Liver (tissue), 9 donors: ENCODE measurements around the gene ANKS1A. TPM values are rescaled to one million over a fixed set of nuclear protein-coding genes. Genes with fewer than 3 reads are reported as not detected.

Experiments
- DNase-seq: peaks from one replicate; pipeline ENCODE4 v3.0.0-alpha.2; 2017; ENCODE audit warnings: low spot score
- H3K27ac ChIP-seq, 2 donors: one replicate each; pipeline ENCODE4 v1.7.0; 2013; ENCODE audit warnings: inconsistent platforms in 2 of 2, low read length in 2 of 2, control low read depth in 1 of 2, low read depth in 1 of 2, mild to moderate bottlenecking in 1 of 2
- H3K27me3 ChIP-seq, 4 donors: one replicate each; pipeline versions ENCODE4 v1.6.1 to v1.7.0; 2013; ENCODE audit warnings: low read length in 3 of 4, inconsistent platforms in 1 of 4, mild to moderate bottlenecking in 1 of 4, moderate library complexity in 1 of 4; ENCODE audit not compliant: control insufficient read depth in 4 of 4, insufficient read depth in 4 of 4
- H3K36me3 ChIP-seq, 4 donors: one replicate each; pipeline versions ENCODE4 v1.6.1 to v1.7.0; 2013; ENCODE audit warnings: low read length in 3 of 4, mild to moderate bottlenecking in 3 of 4, low read depth in 1 of 4, moderate library complexity in 1 of 4; ENCODE audit not compliant: control insufficient read depth in 4 of 4, insufficient read depth in 3 of 4
- H3K4me1 ChIP-seq, 4 donors: one replicate each; pipeline versions ENCODE4 v1.6.1 to v1.7.0; 2013; ENCODE audit warnings: low read length in 3 of 4, mild to moderate bottlenecking in 3 of 4, moderate library complexity in 1 of 4; ENCODE audit not compliant: control insufficient read depth in 4 of 4, insufficient read depth in 4 of 4
- H3K4me3 ChIP-seq, 3 donors: one replicate each; pipeline versions ENCODE4 v1.6.1 to v1.7.0; 2013; ENCODE audit warnings: low read length in 3 of 3, control low read depth in 1 of 3, low read depth in 1 of 3, mild to moderate bottlenecking in 1 of 3
- H3K9ac ChIP-seq, 2 donors: one replicate each; pipeline ENCODE4 v1.7.0; 2013; ENCODE audit warnings: low read length in 2 of 2, mild to moderate bottlenecking in 2 of 2, moderate library complexity in 2 of 2, control low read depth in 1 of 2, low read depth in 1 of 2
- H3K9me3 ChIP-seq, 4 donors: one replicate each; pipeline versions ENCODE4 v1.6.1 to v1.7.0; 2013; ENCODE audit warnings: low read length in 3 of 4; ENCODE audit not compliant: control insufficient read depth in 4 of 4
- EGR1 ChIP-seq, 2 donors: IDR thresholded peaks; 2 replicates each; pipeline ENCODE4 v1.6.1; 2016 to 2018; ENCODE audit warnings: antibody characterized with exemption in 2 of 2, low read depth in 2 of 2
- FOXA1 ChIP-seq: IDR thresholded peaks from 2 replicates; pipeline ENCODE4 v1.6.1; 2016; ENCODE audit warnings: antibody characterized with exemption
- FOXA2 ChIP-seq: IDR thresholded peaks from 2 replicates; pipeline ENCODE4 v1.6.1; 2016; ENCODE audit warnings: antibody characterized with exemption
- GABPA ChIP-seq, 2 donors: IDR thresholded peaks in 1 of 2; conservative IDR thresholded peaks in 1 of 2; 2 replicates each; pipeline ENCODE4 v1.6.1; 2016; ENCODE audit warnings: antibody characterized with exemption in 2 of 2, mild to moderate bottlenecking in 1 of 2, moderate library complexity in 1 of 2
- HNF4A ChIP-seq, 2 donors: conservative IDR thresholded peaks; 2 replicates each; pipeline ENCODE4 v1.6.1; 2016; ENCODE audit warnings: antibody characterized with exemption in 2 of 2, mild to moderate bottlenecking in 2 of 2
- HNF4G ChIP-seq: IDR thresholded peaks from 2 replicates; pipeline ENCODE4 v1.6.1; 2016; ENCODE audit warnings: antibody characterized with exemption
- JUND ChIP-seq, 2 donors: IDR thresholded peaks; 2 replicates each; pipeline ENCODE4 v1.6.1; 2016; ENCODE audit warnings: antibody characterized with exemption in 2 of 2
- NR2F2 ChIP-seq: IDR thresholded peaks from 2 replicates; pipeline ENCODE4 v1.6.1; 2016; ENCODE audit warnings: antibody characterized with exemption
- RAD21 ChIP-seq, 2 donors: IDR thresholded peaks; 2 replicates each; pipeline ENCODE4 v1.6.1; 2016; ENCODE audit warnings: antibody characterized with exemption in 2 of 2, mild to moderate bottlenecking in 2 of 2
- RXRA ChIP-seq, 2 donors: IDR thresholded peaks; 2 replicates each; pipeline ENCODE4 v1.6.1; 2017 to 2018; ENCODE audit warnings: antibody characterized with exemption in 2 of 2, mild to moderate bottlenecking in 1 of 2
- SP1 ChIP-seq: IDR thresholded peaks from 2 replicates; pipeline ENCODE4 v1.6.1; 2018; ENCODE audit warnings: antibody characterized with exemption, mild to moderate bottlenecking
- TAF1 ChIP-seq: conservative IDR thresholded peaks from 2 replicates; pipeline ENCODE4 v1.6.1; 2016; ENCODE audit warnings: antibody characterized with exemption, mild to moderate bottlenecking
- YY1 ChIP-seq: IDR thresholded peaks from 2 replicates; pipeline ENCODE4 v1.6.1; 2016; ENCODE audit warnings: antibody characterized with exemption, mild to moderate bottlenecking
- WGBS: extraction: QIAGEN DNeasy Blood & Tissue Kit; methylation state at CpG from one replicate; pipeline ENCODE4 v1.1.7; 2013; 5-methylcytosine and 5-hydroxymethylcytosine counted together
- polyA plus RNA-seq, 2 donors: library from polyadenylated mRNA; stranded (reverse) in 1 of 2; unstranded in 1 of 2; fragments of 200-250 nt in 1 of 2; fragments of >200 nt in 1 of 2; fragmentation: Nextera tagmentation in 1 of 2; extraction: Ambion mirVana in 1 of 2; gene quantifications; one replicate each; pipeline versions ENCODE4 v1.2.1 to v1.2.3, GENCODE V29; 2013 to 2015
- total RNA-seq, 2 donors: library from RNA; depleted of rRNA; stranded (reverse); fragments of >200 nt; gene quantifications; one replicate each; pipeline ENCODE4 v1.2.3, GENCODE V29; 2014
- TF ChIP-seq, protein P1 (sequence below): IDR thresholded peaks from 2 replicates; pipeline ENCODE4 v1.6.1; 2016; ENCODE audit warnings: antibody characterized with exemption
- TF ChIP-seq, protein P2 (sequence below): IDR thresholded peaks from 2 replicates; pipeline ENCODE4 v1.6.1; 2016; ENCODE audit warnings: antibody characterized with exemption
- TF ChIP-seq, protein P3 (sequence below): IDR thresholded peaks from 2 replicates; pipeline ENCODE4 v1.6.1; 2016; ENCODE audit warnings: antibody characterized with exemption
- TF ChIP-seq, protein P4 (sequence below): fragments of 150-350 bp; IDR thresholded peaks from 2 replicates; pipeline ENCODE4 v1.5.1; 2017; ENCODE audit warnings: improper control_type of control experiment, low read depth, low read length; ENCODE audit not compliant: missing input control
- TF ChIP-seq, protein P5 (sequence below): IDR thresholded peaks from 2 replicates; pipeline ENCODE4 v1.6.1; 2016; ENCODE audit warnings: antibody characterized with exemption, mild to moderate bottlenecking
- donor health status: healthy.
- donor health status: healthy.
- donor health status: healthy.
- donor health status: healthy.
- donor health status: healthy.

The ANKS1A gene
- total and polyA plus RNA-seq, 4 donors, result 4.3 to 18.7 (median 6.7) TPM

DNA sequence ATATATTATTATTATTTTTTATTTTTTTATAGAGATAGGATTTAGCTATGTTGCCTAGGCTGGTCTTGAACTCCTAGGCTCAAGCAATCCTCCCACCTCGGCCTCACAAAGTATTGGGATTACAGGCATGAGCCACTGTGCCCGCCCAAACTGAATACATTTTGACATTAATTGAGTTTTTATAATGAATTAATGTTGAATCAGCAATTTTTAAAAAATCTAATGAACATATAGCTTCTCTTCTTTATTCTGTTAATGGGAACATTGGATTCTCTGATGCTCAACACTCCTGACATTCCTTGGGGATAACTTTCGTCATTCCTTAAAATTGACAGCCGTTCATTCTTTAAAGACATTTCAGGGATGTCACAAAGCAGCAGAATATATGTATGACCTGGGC lies 52.4 kb downstream of the ANKS1A start:
- WGBS, result 98% methylated on average over 4 of the region's 4 CpGs
- H3K27me3 ChIP-seq, result no peaks in the 10 kb centered on the region
- no peaks in the 10 kb centered on the region for H3K36me3 ChIP-seq
- no peak overlapping the region for H3K4me3 ChIP-seq
- no peak overlapping the region for H3K27ac ChIP-seq
- no peak overlapping the region for H3K9ac ChIP-seq
- no peaks in the 10 kb centered on the region for H3K9me3 ChIP-seq
- no peak for DNase-seq
- peaks cover 8 to 17% (median 11%) of the 10 kb centered on the region in 4 donors for H3K4me1 ChIP-seq
- no peak for TF ChIP-seq NR2F2
- TF ChIP-seq, protein P1, sequence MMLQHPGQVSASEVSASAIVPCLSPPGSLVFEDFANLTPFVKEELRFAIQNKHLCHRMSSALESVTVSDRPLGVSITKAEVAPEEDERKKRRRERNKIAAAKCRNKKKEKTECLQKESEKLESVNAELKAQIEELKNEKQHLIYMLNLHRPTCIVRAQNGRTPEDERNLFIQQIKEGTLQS, result no peak
- TF ChIP-seq, protein P2, sequence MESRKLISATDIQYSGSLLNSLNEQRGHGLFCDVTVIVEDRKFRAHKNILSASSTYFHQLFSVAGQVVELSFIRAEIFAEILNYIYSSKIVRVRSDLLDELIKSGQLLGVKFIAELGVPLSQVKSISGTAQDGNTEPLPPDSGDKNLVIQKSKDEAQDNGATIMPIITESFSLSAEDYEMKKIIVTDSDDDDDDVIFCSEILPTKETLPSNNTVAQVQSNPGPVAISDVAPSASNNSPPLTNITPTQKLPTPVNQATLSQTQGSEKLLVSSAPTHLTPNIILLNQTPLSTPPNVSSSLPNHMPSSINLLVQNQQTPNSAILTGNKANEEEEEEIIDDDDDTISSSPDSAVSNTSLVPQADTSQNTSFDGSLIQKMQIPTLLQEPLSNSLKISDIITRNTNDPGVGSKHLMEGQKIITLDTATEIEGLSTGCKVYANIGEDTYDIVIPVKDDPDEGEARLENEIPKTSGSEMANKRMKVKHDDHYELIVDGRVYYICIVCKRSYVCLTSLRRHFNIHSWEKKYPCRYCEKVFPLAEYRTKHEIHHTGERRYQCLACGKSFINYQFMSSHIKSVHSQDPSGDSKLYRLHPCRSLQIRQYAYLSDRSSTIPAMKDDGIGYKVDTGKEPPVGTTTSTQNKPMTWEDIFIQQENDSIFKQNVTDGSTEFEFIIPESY, result no peak

DNA sequence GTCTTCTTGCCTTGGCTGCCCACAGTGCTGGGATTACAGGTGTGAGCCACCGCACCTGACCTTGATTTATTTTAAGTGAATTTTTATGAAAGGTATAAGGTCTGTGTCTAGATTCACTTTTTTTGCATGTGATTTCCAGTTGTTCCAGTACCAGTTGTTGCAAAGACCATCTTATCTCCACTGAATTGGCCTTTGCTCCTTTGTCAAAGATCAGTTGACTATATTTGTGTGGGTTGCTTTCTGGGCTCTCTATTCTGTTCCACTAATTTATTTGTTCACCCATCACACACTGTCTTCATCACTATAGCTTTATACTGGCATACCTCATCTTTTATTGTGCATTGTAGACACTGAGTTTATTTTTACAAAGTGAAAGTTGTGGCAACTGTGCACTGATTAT lies 56.3 kb downstream of the ANKS1A start:
- WGBS, result 82% methylated on average over 1 of the region's 1 CpG
- Histone ChIP-seq H3K36me3 (no peaks in the 10 kb centered on the region), H3K27me3 (no peaks in the 10 kb centered on the region), H3K4me1 (peaks cover 0 to 8% (median 5%) of the 10 kb centered on the region in 4 donors), H3K9me3 (no peaks in the 10 kb centered on the region), H3K4me3 (no peak overlapping the region), H3K27ac (no peak overlapping the region), H3K9ac (no peak overlapping the region)
- TF ChIP-seq, protein P3, sequence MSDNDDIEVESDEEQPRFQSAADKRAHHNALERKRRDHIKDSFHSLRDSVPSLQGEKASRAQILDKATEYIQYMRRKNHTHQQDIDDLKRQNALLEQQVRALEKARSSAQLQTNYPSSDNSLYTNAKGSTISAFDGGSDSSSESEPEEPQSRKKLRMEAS, result peak; percentile 75
- TF ChIP-seq HNF4A (conservative IDR thresholded peaks at IDR 0.05) (peak; percentile 97 to 99), HNF4G (peak; percentile 76), GABPA (IDR thresholded peaks at IDR 0.05 in 1 of 2, conservative IDR thresholded peaks at IDR 0.05 in 1 of 2) (peak in 1 of 2 donors; percentile 24), EGR1 (IDR thresholded peaks at IDR 0.05; ENCODE audit: low read depth in 2 of 2) (no peak), NR2F2 (no peak), FOXA2 (no peak), TAF1 (no peak), RXRA (IDR thresholded peaks at IDR 0.05) (peak; percentile 29 to 67), JUND (IDR thresholded peaks at IDR 0.05) (peak in 1 of 2 donors; percentile 81), RAD21 (IDR thresholded peaks at IDR 0.05) (peak in 1 of 2 donors; percentile 27), SP1 (peak; percentile 72), YY1 (peak; percentile 66), FOXA1 (no peak)
- TF ChIP-seq, protein P4, sequence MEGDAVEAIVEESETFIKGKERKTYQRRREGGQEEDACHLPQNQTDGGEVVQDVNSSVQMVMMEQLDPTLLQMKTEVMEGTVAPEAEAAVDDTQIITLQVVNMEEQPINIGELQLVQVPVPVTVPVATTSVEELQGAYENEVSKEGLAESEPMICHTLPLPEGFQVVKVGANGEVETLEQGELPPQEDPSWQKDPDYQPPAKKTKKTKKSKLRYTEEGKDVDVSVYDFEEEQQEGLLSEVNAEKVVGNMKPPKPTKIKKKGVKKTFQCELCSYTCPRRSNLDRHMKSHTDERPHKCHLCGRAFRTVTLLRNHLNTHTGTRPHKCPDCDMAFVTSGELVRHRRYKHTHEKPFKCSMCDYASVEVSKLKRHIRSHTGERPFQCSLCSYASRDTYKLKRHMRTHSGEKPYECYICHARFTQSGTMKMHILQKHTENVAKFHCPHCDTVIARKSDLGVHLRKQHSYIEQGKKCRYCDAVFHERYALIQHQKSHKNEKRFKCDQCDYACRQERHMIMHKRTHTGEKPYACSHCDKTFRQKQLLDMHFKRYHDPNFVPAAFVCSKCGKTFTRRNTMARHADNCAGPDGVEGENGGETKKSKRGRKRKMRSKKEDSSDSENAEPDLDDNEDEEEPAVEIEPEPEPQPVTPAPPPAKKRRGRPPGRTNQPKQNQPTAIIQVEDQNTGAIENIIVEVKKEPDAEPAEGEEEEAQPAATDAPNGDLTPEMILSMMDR, result no peak
- TF ChIP-seq, protein P2, result peak; percentile 26
- TF ChIP-seq, protein P5, sequence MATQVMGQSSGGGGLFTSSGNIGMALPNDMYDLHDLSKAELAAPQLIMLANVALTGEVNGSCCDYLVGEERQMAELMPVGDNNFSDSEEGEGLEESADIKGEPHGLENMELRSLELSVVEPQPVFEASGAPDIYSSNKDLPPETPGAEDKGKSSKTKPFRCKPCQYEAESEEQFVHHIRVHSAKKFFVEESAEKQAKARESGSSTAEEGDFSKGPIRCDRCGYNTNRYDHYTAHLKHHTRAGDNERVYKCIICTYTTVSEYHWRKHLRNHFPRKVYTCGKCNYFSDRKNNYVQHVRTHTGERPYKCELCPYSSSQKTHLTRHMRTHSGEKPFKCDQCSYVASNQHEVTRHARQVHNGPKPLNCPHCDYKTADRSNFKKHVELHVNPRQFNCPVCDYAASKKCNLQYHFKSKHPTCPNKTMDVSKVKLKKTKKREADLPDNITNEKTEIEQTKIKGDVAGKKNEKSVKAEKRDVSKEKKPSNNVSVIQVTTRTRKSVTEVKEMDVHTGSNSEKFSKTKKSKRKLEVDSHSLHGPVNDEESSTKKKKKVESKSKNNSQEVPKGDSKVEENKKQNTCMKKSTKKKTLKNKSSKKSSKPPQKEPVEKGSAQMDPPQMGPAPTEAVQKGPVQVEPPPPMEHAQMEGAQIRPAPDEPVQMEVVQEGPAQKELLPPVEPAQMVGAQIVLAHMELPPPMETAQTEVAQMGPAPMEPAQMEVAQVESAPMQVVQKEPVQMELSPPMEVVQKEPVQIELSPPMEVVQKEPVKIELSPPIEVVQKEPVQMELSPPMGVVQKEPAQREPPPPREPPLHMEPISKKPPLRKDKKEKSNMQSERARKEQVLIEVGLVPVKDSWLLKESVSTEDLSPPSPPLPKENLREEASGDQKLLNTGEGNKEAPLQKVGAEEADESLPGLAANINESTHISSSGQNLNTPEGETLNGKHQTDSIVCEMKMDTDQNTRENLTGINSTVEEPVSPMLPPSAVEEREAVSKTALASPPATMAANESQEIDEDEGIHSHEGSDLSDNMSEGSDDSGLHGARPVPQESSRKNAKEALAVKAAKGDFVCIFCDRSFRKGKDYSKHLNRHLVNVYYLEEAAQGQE, result no peak
- TF ChIP-seq, protein P1, result no peak
- DNase-seq, result no peak
